Measurements from ENCODE around the gene MTCL1.

MTCL1 gene

GRCh38 chr18:8763611-8764010 lies 58.3 kb downstream of the MTCL1 start:
- no peak for DNase-seq (ENCODE audit: low read depth in 2 of 2)
- TF ChIP-seq, protein P1, sequence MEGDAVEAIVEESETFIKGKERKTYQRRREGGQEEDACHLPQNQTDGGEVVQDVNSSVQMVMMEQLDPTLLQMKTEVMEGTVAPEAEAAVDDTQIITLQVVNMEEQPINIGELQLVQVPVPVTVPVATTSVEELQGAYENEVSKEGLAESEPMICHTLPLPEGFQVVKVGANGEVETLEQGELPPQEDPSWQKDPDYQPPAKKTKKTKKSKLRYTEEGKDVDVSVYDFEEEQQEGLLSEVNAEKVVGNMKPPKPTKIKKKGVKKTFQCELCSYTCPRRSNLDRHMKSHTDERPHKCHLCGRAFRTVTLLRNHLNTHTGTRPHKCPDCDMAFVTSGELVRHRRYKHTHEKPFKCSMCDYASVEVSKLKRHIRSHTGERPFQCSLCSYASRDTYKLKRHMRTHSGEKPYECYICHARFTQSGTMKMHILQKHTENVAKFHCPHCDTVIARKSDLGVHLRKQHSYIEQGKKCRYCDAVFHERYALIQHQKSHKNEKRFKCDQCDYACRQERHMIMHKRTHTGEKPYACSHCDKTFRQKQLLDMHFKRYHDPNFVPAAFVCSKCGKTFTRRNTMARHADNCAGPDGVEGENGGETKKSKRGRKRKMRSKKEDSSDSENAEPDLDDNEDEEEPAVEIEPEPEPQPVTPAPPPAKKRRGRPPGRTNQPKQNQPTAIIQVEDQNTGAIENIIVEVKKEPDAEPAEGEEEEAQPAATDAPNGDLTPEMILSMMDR (IDR thresholded peaks at IDR 0.05; ENCODE audit: low read depth, low read length) = no peak
- no peak overlapping the region for H3K4me3 ChIP-seq (replicated peaks in 1 of 2; ENCODE audit: low read depth in 2 of 2, low read length in 2 of 2)

- no peak for DNase-seq (ENCODE audit: low read depth in 2 of 2)
- TF ChIP-seq, protein P1 (IDR thresholded peaks at IDR 0.05; ENCODE audit: low read depth, low read length) = no peak
- H3K4me3 ChIP-seq (replicated peaks in 1 of 2; ENCODE audit: low read depth in 2 of 2, low read length in 2 of 2) = no peak overlapping the region
Observed at GRCh38 chr18:8765783-8766463, 60.6 kb downstream of the MTCL1 start.

DNA sequence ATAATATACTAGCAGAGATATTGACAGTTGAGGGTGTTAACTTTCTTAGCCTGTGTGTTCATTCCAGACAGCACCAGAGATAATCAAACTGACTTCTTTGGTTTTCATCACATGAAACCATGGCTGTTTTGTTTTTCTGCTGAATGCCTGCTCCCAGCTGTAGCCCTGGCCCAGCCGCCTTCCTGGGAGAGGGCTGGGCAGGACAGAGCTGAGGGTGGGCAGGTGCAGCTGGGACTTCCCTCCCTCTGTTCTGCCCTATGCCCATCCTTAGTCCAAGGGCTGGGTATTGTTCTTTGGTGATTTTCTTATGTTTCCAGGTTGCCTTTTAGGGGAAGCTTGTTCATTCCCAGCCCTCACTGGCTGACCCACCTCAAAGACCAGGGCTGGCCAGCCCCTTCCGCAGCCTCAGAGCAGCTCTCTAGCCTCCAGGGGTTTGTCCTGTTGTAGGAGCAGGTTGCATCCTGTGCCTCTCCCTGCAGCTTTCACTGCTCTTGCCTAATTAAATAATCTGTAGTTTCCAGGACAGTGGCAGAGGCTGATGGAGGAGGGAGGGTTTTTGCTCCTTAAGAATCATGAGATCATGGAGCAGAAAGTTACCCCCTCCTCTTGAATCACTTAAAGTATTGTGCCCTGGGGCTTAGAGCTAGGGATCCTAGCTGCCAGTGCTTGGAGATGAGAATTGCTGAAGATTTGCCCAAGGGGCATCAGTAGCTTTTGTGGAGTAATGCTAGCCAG lies 61.4 kb downstream of the MTCL1 start:
- no peak overlapping the region for H3K4me3 ChIP-seq (replicated peaks in 1 of 2; ENCODE audit: low read depth in 2 of 2, low read length in 2 of 2)
- no peak for DNase-seq (ENCODE audit: low read depth in 2 of 2)
- TF ChIP-seq, protein P1 (IDR thresholded peaks at IDR 0.05; ENCODE audit: low read depth, low read length) = no peak

DNA sequence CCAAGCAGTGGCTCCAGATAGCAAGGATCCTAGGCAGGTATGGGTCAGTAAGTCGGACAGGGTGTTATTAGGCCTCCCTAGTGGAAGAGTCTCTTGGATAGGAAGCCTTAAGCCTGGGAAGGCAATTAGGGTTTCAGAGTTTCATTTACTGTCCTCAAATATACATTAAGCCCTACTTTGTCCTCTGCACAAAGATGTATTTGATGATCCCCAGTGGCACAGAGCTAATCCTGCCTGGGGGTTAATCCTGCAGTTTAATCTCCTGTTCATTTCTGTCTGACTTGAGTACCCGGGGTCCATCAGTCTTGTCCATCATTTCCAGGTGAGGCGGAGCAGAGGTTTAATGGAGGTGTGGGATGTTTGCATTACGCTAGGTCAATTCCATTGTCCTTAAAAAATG lies 62.0 kb downstream of the MTCL1 start:
- no peak for DNase-seq (ENCODE audit: low read depth in 2 of 2)
- TF ChIP-seq, protein P1 (IDR thresholded peaks at IDR 0.05; ENCODE audit: low read depth, low read length) = no peak
- no peak overlapping the region for H3K4me3 ChIP-seq (replicated peaks in 1 of 2; ENCODE audit: low read depth in 2 of 2, low read length in 2 of 2)

DNA sequence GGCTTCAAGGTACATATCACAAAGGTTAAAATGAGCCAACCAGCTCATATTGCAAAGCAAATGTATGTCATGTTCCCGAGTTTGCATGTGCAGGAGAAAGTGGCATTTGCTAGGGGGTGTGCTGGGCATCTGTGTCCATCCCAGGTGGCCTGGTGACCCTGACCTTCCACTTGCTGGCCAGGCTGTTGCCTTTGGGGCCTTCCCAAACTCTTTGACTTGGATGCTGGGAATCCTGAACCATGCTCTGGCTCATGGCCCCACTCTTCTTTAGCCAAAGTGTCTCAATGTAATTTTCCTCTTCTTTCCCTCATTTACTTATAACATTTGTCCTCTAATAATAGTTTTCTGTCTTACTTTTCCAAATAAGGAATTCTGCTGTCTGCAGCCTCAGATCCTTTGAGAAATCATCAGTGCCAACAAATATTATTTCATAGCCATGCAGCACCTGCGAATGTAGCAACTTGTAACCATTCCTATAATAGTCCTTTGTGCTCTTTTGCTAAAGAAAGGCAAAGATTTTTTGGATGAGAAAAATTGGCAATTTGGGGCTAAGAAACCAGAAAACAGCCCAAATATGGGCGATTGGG lies 64.2 kb downstream of the MTCL1 start:
- DNase-seq (ENCODE audit: low read depth in 2 of 2) = no peak
- no peak overlapping the region for H3K4me3 ChIP-seq (replicated peaks in 1 of 2; ENCODE audit: low read depth in 2 of 2, low read length in 2 of 2)

DNA sequence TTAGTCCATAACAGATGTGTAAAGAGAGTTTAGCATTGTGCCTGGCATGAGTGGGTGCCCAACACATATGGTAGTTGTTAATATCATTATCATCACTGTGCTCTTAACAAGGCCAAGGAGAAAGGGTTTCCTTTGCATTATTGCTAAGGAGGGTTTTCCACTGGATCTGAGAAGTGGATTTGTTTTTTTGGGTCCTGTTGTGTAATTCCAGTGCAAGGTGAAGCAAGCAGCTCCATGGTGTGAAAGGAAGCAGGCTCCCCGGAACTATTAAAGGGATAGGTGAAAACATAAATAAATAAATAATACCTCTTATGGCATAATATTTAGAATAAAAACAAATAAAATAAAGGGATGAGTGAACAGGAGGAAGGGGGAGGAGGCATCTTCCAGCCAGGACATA lies 65.3 kb downstream of the MTCL1 start:
- H3K4me3 ChIP-seq (replicated peaks in 1 of 2; ENCODE audit: low read depth in 2 of 2, low read length in 2 of 2) = no peak overlapping the region
- no peak for DNase-seq (ENCODE audit: low read depth in 2 of 2)
- TF ChIP-seq, protein P1 (IDR thresholded peaks at IDR 0.05; ENCODE audit: low read depth, low read length) = no peak

More for the DNA sequence above, 64.2 kb downstream of the MTCL1 start:
- TF ChIP-seq, protein P1 (IDR thresholded peaks at IDR 0.05; ENCODE audit: low read depth, low read length) = no peak

Measured in cardiac fibroblast (primary cell).